Natural killer cell (primary cell): Measurements from ENCODE around the gene SLC25A48. TPM values are rescaled to one million over a fixed set of nuclear protein-coding genes. Genes with fewer than 3 reads are reported as not detected.

Source experiments
- ATAC-seq, 3 donors: fragments of 150-1000 bp in 2 of 3; fragments of 200-7000 bp in 1 of 3; cut with Tn5 transposase; 1 replicate in 1 of 3; 2 replicates in 2 of 3; pipeline ENCODE4 v1.10.0; 2021; ENCODE audit warnings: mild to moderate bottlenecking in 2 of 3, moderate library complexity in 2 of 3
- DNase-seq, 2 donors: peaks; one replicate each; pipeline versions ENCODE4 v3.0.0 to v3.0.0-alpha.2; 2013 to 2021; ENCODE audit warnings: mixed read lengths in 1 of 2
- H3K27ac ChIP-seq: one replicate; pipeline ENCODE4 v1.5.1; 2013; ENCODE audit warnings: mild to moderate bottlenecking, low read length
- H3K27me3 ChIP-seq: one replicate; pipeline ENCODE4 v1.6.1; 2013; ENCODE audit warnings: low read length; ENCODE audit not compliant: control insufficient read depth, insufficient read depth
- H3K36me3 ChIP-seq: one replicate; pipeline ENCODE4 v1.6.1; 2013; ENCODE audit warnings: low read length; ENCODE audit not compliant: control insufficient read depth, insufficient read depth
- H3K4me1 ChIP-seq: one replicate; pipeline ENCODE4 v1.6.1; 2013; ENCODE audit warnings: low read length; ENCODE audit not compliant: control insufficient read depth, insufficient read depth
- H3K4me3 ChIP-seq: one replicate; pipeline ENCODE4 v1.5.1; 2013; ENCODE audit warnings: low read length
- H3K9me3 ChIP-seq: one replicate; pipeline ENCODE4 v1.6.1; 2013; ENCODE audit warnings: low read length; ENCODE audit not compliant: control insufficient read depth, insufficient read depth
- H3K27ac Mint-ChIP-seq, 2 donors: one replicate each; pipeline ENCODE4 v1.8.0; 2022; ENCODE audit warnings: mild to moderate bottlenecking in 2 of 2, mixed read lengths in 2 of 2, moderate library complexity in 1 of 2
- H3K27me3 Mint-ChIP-seq, 2 donors: one replicate each; pipeline ENCODE4 v1.8.0; 2022; ENCODE audit warnings: low read depth in 2 of 2, mixed read lengths in 2 of 2
- H3K36me3 Mint-ChIP-seq: one replicate; pipeline ENCODE4 v1.8.0; 2022; ENCODE audit warnings: mixed read lengths
- H3K4me1 Mint-ChIP-seq, 2 donors: one replicate each; pipeline ENCODE4 v1.8.0; 2022; ENCODE audit warnings: mixed read lengths in 2 of 2
- H3K4me3 Mint-ChIP-seq: one replicate; pipeline ENCODE4 v1.8.0; 2022; ENCODE audit warnings: mild to moderate bottlenecking, moderate library complexity, mixed read lengths
- H3K9me3 Mint-ChIP-seq, 2 donors: one replicate each; pipeline ENCODE4 v1.8.0; 2022; ENCODE audit warnings: mixed read lengths in 2 of 2
- WGBS: methylation state at CpG from one replicate; pipeline ENCODE4 v1.1.7; 2013; ENCODE audit warnings: missing lambda C conversion rate; ENCODE audit not compliant: insufficient coverage; 5-methylcytosine and 5-hydroxymethylcytosine counted together
- intact Hi-C: fragments of 100-400 bp; cut with micrococcal nuclease; formaldehyde crosslinking; loops from one replicate; pipeline ENCODE4 v1.14.2; 2022
- total RNA-seq, 4 donors: library from RNA; stranded (reverse); fragments of 120-200 nt in 1 of 4; gene quantifications; one replicate each; pipeline versions ENCODE4 v1.2.3 to v1.2.4, GENCODE V29; 2013 to 2022
- TF ChIP-seq, protein P1 (sequence below): fragments of 200-600 bp; IDR thresholded peaks from one replicate; pipeline ENCODE4 v1.8.0; 2022; ENCODE audit warnings: antibody characterized with exemption

SLC25A48 gene
- total RNA-seq, 3 donors from 2014 or later (not counting 1 experiment from before 2014, with no cell fraction given), result not detected

DNA sequence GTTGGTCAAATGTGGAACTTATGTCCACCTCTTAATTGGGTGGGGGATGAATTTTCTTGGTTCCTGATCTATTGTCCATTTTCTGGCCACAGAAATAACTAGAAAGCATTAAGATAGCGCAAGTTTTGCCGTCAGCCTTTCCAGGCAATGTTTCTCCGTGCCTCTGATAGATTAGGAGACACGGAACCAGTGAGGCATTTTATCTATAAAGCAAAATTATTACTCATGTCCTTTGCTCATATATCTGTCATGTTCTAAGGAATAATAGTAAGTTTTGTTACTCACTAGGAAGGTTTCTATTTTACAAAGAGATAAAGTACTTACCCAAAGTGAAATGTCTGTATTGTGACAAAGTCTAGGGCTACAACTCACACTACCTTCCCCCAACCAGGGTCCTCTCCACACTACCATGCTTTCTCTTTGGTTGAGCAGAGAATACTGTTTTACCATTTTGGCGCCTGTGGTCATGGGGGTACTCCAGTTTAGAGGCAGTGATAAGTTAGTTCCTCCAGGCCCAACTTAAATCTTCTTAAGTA lies 81.1 kb downstream of the SLC25A48 start:
- DNase-seq (no peak), ATAC-seq (no peak)
- H3K27ac ChIP-seq, result no peak overlapping the region
- Mint-ChIP-seq H3K36me3 (no peaks in the 10 kb centered on the region), H3K9me3 (peaks cover 4 to 12% of the 10 kb centered on the region in 2 donors), H3K27ac (no peak overlapping the region), H3K4me3 (no peak overlapping the region), H3K27me3 (peaks cover 34 to 37% of the 10 kb centered on the region in 2 donors), H3K4me1 (peaks cover 16 to 22% of the 10 kb centered on the region in 2 donors)
- intact Hi-C loops, result no loop called here
- no peak overlapping the region for H3K4me3 ChIP-seq
- WGBS, result 91% methylated on average over 4 of the region's 5 CpGs
- TF ChIP-seq, protein P1, sequence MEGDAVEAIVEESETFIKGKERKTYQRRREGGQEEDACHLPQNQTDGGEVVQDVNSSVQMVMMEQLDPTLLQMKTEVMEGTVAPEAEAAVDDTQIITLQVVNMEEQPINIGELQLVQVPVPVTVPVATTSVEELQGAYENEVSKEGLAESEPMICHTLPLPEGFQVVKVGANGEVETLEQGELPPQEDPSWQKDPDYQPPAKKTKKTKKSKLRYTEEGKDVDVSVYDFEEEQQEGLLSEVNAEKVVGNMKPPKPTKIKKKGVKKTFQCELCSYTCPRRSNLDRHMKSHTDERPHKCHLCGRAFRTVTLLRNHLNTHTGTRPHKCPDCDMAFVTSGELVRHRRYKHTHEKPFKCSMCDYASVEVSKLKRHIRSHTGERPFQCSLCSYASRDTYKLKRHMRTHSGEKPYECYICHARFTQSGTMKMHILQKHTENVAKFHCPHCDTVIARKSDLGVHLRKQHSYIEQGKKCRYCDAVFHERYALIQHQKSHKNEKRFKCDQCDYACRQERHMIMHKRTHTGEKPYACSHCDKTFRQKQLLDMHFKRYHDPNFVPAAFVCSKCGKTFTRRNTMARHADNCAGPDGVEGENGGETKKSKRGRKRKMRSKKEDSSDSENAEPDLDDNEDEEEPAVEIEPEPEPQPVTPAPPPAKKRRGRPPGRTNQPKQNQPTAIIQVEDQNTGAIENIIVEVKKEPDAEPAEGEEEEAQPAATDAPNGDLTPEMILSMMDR, result no peak
- H3K27me3 ChIP-seq, result peaks cover 15% of the 10 kb centered on the region
- no peaks in the 10 kb centered on the region for H3K36me3 ChIP-seq
- peaks cover 5% of the 10 kb centered on the region for H3K4me1 ChIP-seq
- no peaks in the 10 kb centered on the region for H3K9me3 ChIP-seq

DNA sequence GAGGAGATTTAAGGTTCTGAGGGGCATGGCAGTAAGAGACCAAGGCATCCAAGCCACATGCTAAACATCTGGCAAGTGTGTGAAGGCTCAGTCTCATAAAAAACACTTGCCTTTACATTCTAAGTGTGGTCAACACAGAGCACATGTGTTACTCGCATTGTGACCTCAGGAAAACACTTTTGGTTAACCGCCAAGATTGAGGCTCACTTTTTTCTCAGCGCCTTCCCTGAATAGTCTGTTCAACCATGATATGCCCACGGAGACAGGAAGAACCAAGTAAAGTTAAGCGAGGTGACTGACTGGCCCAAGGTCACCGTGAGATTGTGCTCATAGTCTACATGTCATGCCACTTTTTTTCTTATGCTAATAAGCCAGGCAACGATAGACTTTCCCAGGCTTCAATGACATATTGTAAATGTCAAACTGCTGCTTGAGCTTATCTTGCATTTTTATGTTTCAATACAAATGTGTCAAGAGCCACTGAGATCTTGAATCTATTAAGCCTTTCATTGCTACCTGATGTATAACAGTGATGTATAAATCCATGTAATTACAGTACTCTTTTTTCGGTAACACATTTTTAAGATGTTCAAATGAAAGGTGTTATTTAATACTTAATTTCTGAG lies 82.3 kb downstream of the SLC25A48 start:
- H3K36me3 Mint-ChIP-seq, result no peaks in the 10 kb centered on the region
- intact Hi-C loops, result no loop called here
- Histone ChIP-seq H3K9me3 (no peaks in the 10 kb centered on the region), H3K36me3 (no peaks in the 10 kb centered on the region), H3K27me3 (peaks cover 18% of the 10 kb centered on the region), H3K4me1 (peaks cover 5% of the 10 kb centered on the region), H3K4me3 (no peak overlapping the region), H3K27ac (no peak overlapping the region)
- H3K27ac Mint-ChIP-seq, result peak overlapping the region in 1 of 2 donors; percentile 24
- TF ChIP-seq, protein P1, result no peak
- no peak overlapping the region for H3K4me3 Mint-ChIP-seq
- ATAC-seq, result peak; percentile 40 to 87 (median 56)
- peaks cover 16 to 22% of the 10 kb centered on the region in 2 donors for H3K4me1 Mint-ChIP-seq
- peak in 1 of 2 donors; percentile 22 for DNase-seq
- peaks cover 25 to 29% of the 10 kb centered on the region in 2 donors for H3K27me3 Mint-ChIP-seq
- H3K9me3 Mint-ChIP-seq, result peaks cover 4 to 12% of the 10 kb centered on the region in 2 donors
- 45% methylated on average over 8 of the region's 8 CpGs for WGBS

DNA sequence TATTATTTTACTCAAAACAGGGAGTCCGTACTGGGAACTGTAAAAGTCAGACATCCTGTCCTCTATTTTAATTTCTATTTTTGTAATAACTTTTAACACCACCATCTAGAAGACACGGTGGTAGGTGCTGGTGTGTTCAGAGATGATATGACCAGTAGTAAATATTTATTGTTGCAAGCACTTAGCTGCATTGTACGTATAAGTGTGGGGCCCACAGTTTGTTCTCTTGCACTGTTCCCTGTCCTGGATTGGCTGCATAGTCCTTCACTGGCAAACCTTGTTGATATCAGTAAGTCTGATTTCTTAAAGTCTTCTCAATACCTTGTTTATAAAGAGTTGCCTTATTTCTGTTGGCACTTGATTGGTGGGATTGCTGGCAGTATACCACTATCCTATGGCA lies 85.7 kb downstream of the SLC25A48 start:
- no peaks in the 10 kb centered on the region for H3K36me3 Mint-ChIP-seq
- TF ChIP-seq, protein P1, result no peak
- intact Hi-C loops, result no loop called here
- H3K4me3 ChIP-seq, result no peak overlapping the region
- H3K36me3 ChIP-seq, result no peaks in the 10 kb centered on the region
- ATAC-seq (no peak), DNase-seq (no peak)
- H3K27ac ChIP-seq, result no peak overlapping the region
- 64% methylated on average over 3 of the region's 3 CpGs for WGBS
- H3K4me3 Mint-ChIP-seq, result no peak overlapping the region
- H3K9me3 Mint-ChIP-seq, result peaks cover 2 to 9% of the 10 kb centered on the region in 2 donors
- H3K9me3 ChIP-seq, result no peaks in the 10 kb centered on the region
- H3K27ac Mint-ChIP-seq, result no peak overlapping the region
- peaks cover 5% of the 10 kb centered on the region for H3K4me1 ChIP-seq
- H3K4me1 Mint-ChIP-seq, result peaks cover 16 to 22% of the 10 kb centered on the region in 2 donors
- peaks cover 22% of the 10 kb centered on the region for H3K27me3 ChIP-seq
- H3K27me3 Mint-ChIP-seq, result peaks cover 28 to 42% of the 10 kb centered on the region in 2 donors
